ENCODE data around the gene SIX1.

The SIX1 gene

GRCh38 chr14:60648934-60649874 is at the start of gene SIX1:
SIX1 (minus strand) TSS chr14:60649477; CDS start chr14:60649189, 288 bp downstream.
- peak within 1 kb of the TSS; percentile 41 for H3K4me3 Mint-ChIP-seq

GRCh38 chr14:60695327-60695726 is 46.0 kb upstream of the SIX1 start:
- peaks cover under 1% of the 10 kb centered on the region for H3K36me3 Mint-ChIP-seq (ENCODE audit: low read depth)
- no peak overlapping the region for H3K27ac Mint-ChIP-seq
- H3K4me3 Mint-ChIP-seq = no peak overlapping the region
- H3K27me3 Mint-ChIP-seq = peaks cover 49% of the 10 kb centered on the region
- peaks cover 9% of the 10 kb centered on the region for H3K9me3 Mint-ChIP-seq
- H3K4me1 Mint-ChIP-seq (ENCODE audit: low read depth) = no peaks in the 10 kb centered on the region

More at GRCh38 chr14:60648934-60649874, at the start of gene SIX1:
- no peak within 1 kb of the TSS for H3K27ac Mint-ChIP-seq
- no peaks in the 10 kb centered on the region for H3K9me3 Mint-ChIP-seq
- peaks cover 53% of the 10 kb centered on the region for H3K4me1 Mint-ChIP-seq (ENCODE audit: low read depth)
- no peaks in the 10 kb centered on the region for H3K36me3 Mint-ChIP-seq (ENCODE audit: low read depth)
- H3K27me3 Mint-ChIP-seq = peaks cover 94% of the 10 kb centered on the region

GRCh38 chr14:60691383-60692113 is 42.3 kb upstream of the SIX1 start:
- Mint-ChIP-seq H3K4me3 (no peak overlapping the region), H3K27me3 (peaks cover 22% of the 10 kb centered on the region), H3K36me3 (ENCODE audit: low read depth) (no peaks in the 10 kb centered on the region), H3K4me1 (ENCODE audit: low read depth) (no peaks in the 10 kb centered on the region), H3K9me3 (no peaks in the 10 kb centered on the region), H3K27ac (no peak overlapping the region)

- no peak overlapping the region for H3K27ac Mint-ChIP-seq
- H3K9me3 Mint-ChIP-seq = no peaks in the 10 kb centered on the region
- H3K4me1 Mint-ChIP-seq (ENCODE audit: low read depth) = no peaks in the 10 kb centered on the region
- H3K36me3 Mint-ChIP-seq (ENCODE audit: low read depth) = no peaks in the 10 kb centered on the region
- peaks cover 10% of the 10 kb centered on the region for H3K27me3 Mint-ChIP-seq
- no peak overlapping the region for H3K4me3 Mint-ChIP-seq
These were observed 37.6 kb upstream of the SIX1 start for GRCh38 chr14:60686865-60687264.

- no peaks in the 10 kb centered on the region for H3K36me3 Mint-ChIP-seq (ENCODE audit: low read depth)
These were observed 34.9 kb upstream of the SIX1 start for GRCh38 chr14:60684203-60684602.

GRCh38 chr14:60681271-60681670 is 32.0 kb upstream of the SIX1 start:
- H3K27ac Mint-ChIP-seq = no peak overlapping the region
- peaks cover 24% of the 10 kb centered on the region for H3K27me3 Mint-ChIP-seq
- H3K9me3 Mint-ChIP-seq = no peaks in the 10 kb centered on the region
- H3K4me3 Mint-ChIP-seq = no peak overlapping the region
- no peaks in the 10 kb centered on the region for H3K4me1 Mint-ChIP-seq (ENCODE audit: low read depth)
- no peaks in the 10 kb centered on the region for H3K36me3 Mint-ChIP-seq (ENCODE audit: low read depth)

More at GRCh38 chr14:60684203-60684602, 34.9 kb upstream of the SIX1 start:
- Mint-ChIP-seq H3K27me3 (peaks cover 24% of the 10 kb centered on the region), H3K27ac (no peak overlapping the region), H3K4me3 (no peak overlapping the region), H3K9me3 (no peaks in the 10 kb centered on the region), H3K4me1 (ENCODE audit: low read depth) (no peaks in the 10 kb centered on the region)

- Mint-ChIP-seq H3K9me3 (no peaks in the 10 kb centered on the region), H3K4me1 (ENCODE audit: low read depth) (no peaks in the 10 kb centered on the region), H3K27ac (no peak overlapping the region), H3K27me3 (peaks cover 24% of the 10 kb centered on the region), H3K36me3 (ENCODE audit: low read depth) (no peaks in the 10 kb centered on the region), H3K4me3 (no peak overlapping the region)
These were observed 31.2 kb upstream of the SIX1 start for GRCh38 chr14:60680511-60680910.

- H3K4me3 Mint-ChIP-seq = no peak overlapping the region
- H3K4me1 Mint-ChIP-seq (ENCODE audit: low read depth) = no peaks in the 10 kb centered on the region
- peaks cover 24% of the 10 kb centered on the region for H3K27me3 Mint-ChIP-seq
- H3K9me3 Mint-ChIP-seq = no peaks in the 10 kb centered on the region
- H3K36me3 Mint-ChIP-seq (ENCODE audit: low read depth) = no peaks in the 10 kb centered on the region
- no peak overlapping the region for H3K27ac Mint-ChIP-seq
These were observed 30.4 kb upstream of the SIX1 start for GRCh38 chr14:60679566-60680258.

- Mint-ChIP-seq H3K27me3 (peaks cover 20% of the 10 kb centered on the region), H3K4me3 (no peak overlapping the region), H3K27ac (no peak overlapping the region), H3K36me3 (ENCODE audit: low read depth) (no peaks in the 10 kb centered on the region), H3K9me3 (no peaks in the 10 kb centered on the region), H3K4me1 (ENCODE audit: low read depth) (no peaks in the 10 kb centered on the region)
These were observed 28.4 kb upstream of the SIX1 start for GRCh38 chr14:60677701-60678100.

- Mint-ChIP-seq H3K4me3 (no peak overlapping the region), H3K4me1 (ENCODE audit: low read depth) (no peaks in the 10 kb centered on the region), H3K36me3 (ENCODE audit: low read depth) (no peaks in the 10 kb centered on the region), H3K9me3 (no peaks in the 10 kb centered on the region), H3K27ac (no peak overlapping the region), H3K27me3 (peaks cover 20% of the 10 kb centered on the region)
These were observed 21.7 kb upstream of the SIX1 start for GRCh38 chr14:60670989-60671388.

- Mint-ChIP-seq H3K27me3 (peaks cover 40% of the 10 kb centered on the region), H3K27ac (no peak overlapping the region), H3K4me3 (no peak overlapping the region), H3K36me3 (ENCODE audit: low read depth) (no peaks in the 10 kb centered on the region), H3K4me1 (ENCODE audit: low read depth) (no peaks in the 10 kb centered on the region), H3K9me3 (no peaks in the 10 kb centered on the region)
These were observed 19.3 kb upstream of the SIX1 start for GRCh38 chr14:60668431-60669112.

- Mint-ChIP-seq H3K27me3 (peaks cover 64% of the 10 kb centered on the region), H3K27ac (no peak overlapping the region), H3K9me3 (no peaks in the 10 kb centered on the region), H3K4me3 (no peak overlapping the region), H3K4me1 (ENCODE audit: low read depth) (no peaks in the 10 kb centered on the region), H3K36me3 (ENCODE audit: low read depth) (no peaks in the 10 kb centered on the region)
These were observed 15.9 kb upstream of the SIX1 start for GRCh38 chr14:60665177-60665550.

GRCh38 chr14:60662982-60663381 is 13.7 kb upstream of the SIX1 start:
- no peaks in the 10 kb centered on the region for H3K9me3 Mint-ChIP-seq
- no peak overlapping the region for H3K4me3 Mint-ChIP-seq
- peaks cover 3% of the 10 kb centered on the region for H3K4me1 Mint-ChIP-seq (ENCODE audit: low read depth)
- no peak overlapping the region for H3K27ac Mint-ChIP-seq
- no peaks in the 10 kb centered on the region for H3K36me3 Mint-ChIP-seq (ENCODE audit: low read depth)
- H3K27me3 Mint-ChIP-seq = peaks cover 75% of the 10 kb centered on the region

GRCh38 chr14:60661721-60662120 is 12.4 kb upstream of the SIX1 start:
- Mint-ChIP-seq H3K4me1 (ENCODE audit: low read depth) (peaks cover 13% of the 10 kb centered on the region), H3K27ac (no peak overlapping the region), H3K27me3 (peaks cover 80% of the 10 kb centered on the region), H3K4me3 (no peak overlapping the region), H3K9me3 (no peaks in the 10 kb centered on the region), H3K36me3 (ENCODE audit: low read depth) (no peaks in the 10 kb centered on the region)
